H9 (cell line): ENCODE measurements around the gene ST7L. TPM values are rescaled to one million over a fixed set of nuclear protein-coding genes. Genes with fewer than 3 reads are reported as not detected.

Experiments used
- DNase-seq: peaks from one replicate; pipeline ENCODE4 v3.0.0-alpha.2; 2017
- H2AFZ ChIP-seq: one replicate; pipeline ENCODE4 v1.6.1; 2013; ENCODE audit warnings: mild to moderate bottlenecking, low read length, control low read depth, moderate library complexity
- H2AK5ac ChIP-seq: 2 replicates; pipeline ENCODE4 v1.6.1; 2013; ENCODE audit warnings: low read length, control low read depth, mixed read lengths; ENCODE audit not compliant: insufficient read length
- H2BK120ac ChIP-seq: one replicate; pipeline ENCODE4 v1.6.1; 2013; ENCODE audit warnings: low read depth, mild to moderate bottlenecking, low read length, control low read depth, inconsistent platforms; ENCODE audit not compliant: poor library complexity, severe bottlenecking
- H2BK12ac ChIP-seq: 2 replicates; pipeline ENCODE4 v1.6.1; 2013; ENCODE audit warnings: low read length, control low read depth, mixed read lengths, low read depth; ENCODE audit not compliant: insufficient read length
- H2BK15ac ChIP-seq: 2 replicates; pipeline ENCODE4 v1.6.1; 2013; ENCODE audit warnings: low read depth, low read length, control low read depth
- H2BK20ac ChIP-seq: one replicate; pipeline ENCODE4 v1.6.1; 2013; ENCODE audit warnings: low read depth, mild to moderate bottlenecking, low read length, control low read depth, inconsistent platforms; ENCODE audit not compliant: poor library complexity, severe bottlenecking
- H2BK5ac ChIP-seq: 2 replicates; pipeline ENCODE4 v1.6.1; 2013; ENCODE audit warnings: low read length, control low read depth, mixed read lengths; ENCODE audit not compliant: insufficient read length
- H3K14ac ChIP-seq: 2 replicates; pipeline ENCODE4 v1.6.1; 2013; ENCODE audit warnings: low read length, control low read depth; ENCODE audit not compliant: insufficient read depth
- H3K18ac ChIP-seq: 2 replicates; pipeline ENCODE4 v1.6.1; 2013; ENCODE audit warnings: low read depth, mild to moderate bottlenecking, mixed read lengths, low read length, control low read depth; ENCODE audit not compliant: insufficient read length
- H3K23ac ChIP-seq: 2 replicates; pipeline ENCODE4 v1.6.1; 2013; ENCODE audit warnings: low read length, control low read depth, mixed read lengths, low read depth; ENCODE audit not compliant: insufficient read length
- H3K23me2 ChIP-seq: 2 replicates; pipeline ENCODE4 v1.6.1; 2013; ENCODE audit warnings: low read depth, mild to moderate bottlenecking, mixed read lengths, low read length, control low read depth; ENCODE audit not compliant: insufficient read length, poor library complexity, severe bottlenecking
- H3K27ac ChIP-seq: 2 replicates; pipeline ENCODE4 v1.5.1; 2013; ENCODE audit warnings: low read length, control low read depth, mixed read lengths, low read depth; ENCODE audit not compliant: insufficient read length
- H3K27me3 ChIP-seq: 2 replicates; pipeline ENCODE4 v1.6.1; 2013; ENCODE audit warnings: low read length, control low read depth, inconsistent platforms; ENCODE audit not compliant: insufficient read depth
- H3K4ac ChIP-seq: 2 replicates; pipeline ENCODE4 v1.6.1; 2013; ENCODE audit warnings: low read depth, mild to moderate bottlenecking, control low read depth, inconsistent platforms, low read length, moderate library complexity
- H3K4me1 ChIP-seq: 2 replicates; pipeline ENCODE4 v1.6.1; 2013; ENCODE audit warnings: low read length, control low read depth, inconsistent platforms; ENCODE audit not compliant: insufficient read depth
- H3K4me2 ChIP-seq: 2 replicates; pipeline ENCODE4 v1.6.1; 2013; ENCODE audit warnings: low read length, control low read depth, mixed read lengths; ENCODE audit not compliant: insufficient read length, insufficient read depth
- H3K56ac ChIP-seq: 2 replicates; pipeline ENCODE4 v1.6.1; 2013; ENCODE audit warnings: low read depth, mild to moderate bottlenecking, mixed read lengths, low read length, control low read depth; ENCODE audit not compliant: insufficient read length
- H3K79me1 ChIP-seq: 2 replicates; pipeline ENCODE4 v1.6.1; 2013; ENCODE audit warnings: low read depth, mild to moderate bottlenecking, moderate library complexity, low read length, control low read depth, inconsistent platforms; ENCODE audit not compliant: insufficient read depth, poor library complexity, severe bottlenecking
- H3K79me2 ChIP-seq: 2 replicates; pipeline ENCODE4 v1.6.1; 2013; ENCODE audit warnings: low read length, control low read depth, inconsistent platforms; ENCODE audit not compliant: insufficient read depth
- H3K9ac ChIP-seq: 2 replicates; pipeline ENCODE4 v1.6.1; 2013; ENCODE audit warnings: low read length, control low read depth, mixed read lengths; ENCODE audit not compliant: insufficient read length; ENCODE audit errors: extremely low read depth
- H3K9me3 ChIP-seq: one replicate; pipeline ENCODE4 v1.6.1; 2013; ENCODE audit warnings: low read depth, low read length, inconsistent platforms; ENCODE audit not compliant: control insufficient read depth
- H3T11ph ChIP-seq: one replicate; pipeline ENCODE4 v1.6.1; 2013; ENCODE audit warnings: mild to moderate bottlenecking, low read length, control low read depth, inconsistent platforms
- H4K20me1 ChIP-seq: one replicate; pipeline ENCODE4 v1.6.1; 2013; ENCODE audit not compliant: control insufficient read depth, insufficient read length, insufficient read depth
- H4K5ac ChIP-seq: 2 replicates; pipeline ENCODE4 v1.6.1; 2013; ENCODE audit warnings: low read depth, mild to moderate bottlenecking, mixed read lengths, low read length, control low read depth; ENCODE audit not compliant: insufficient read length
- H4K8ac ChIP-seq: replicated peaks from 2 replicates; pipeline ENCODE4 v1.6.1; 2013; ENCODE audit warnings: low read length, control low read depth, mixed read lengths, low read depth; ENCODE audit not compliant: insufficient read length
- H4K91ac ChIP-seq: 2 replicates; pipeline ENCODE4 v1.6.1; 2013; ENCODE audit warnings: low read depth, mild to moderate bottlenecking, moderate library complexity, mixed read lengths, low read length, control low read depth; ENCODE audit not compliant: insufficient read length
- H3K27ac Mint-ChIP-seq, 3 experiments: 2 replicates in 2 of 3; 3 replicates in 1 of 3; pipeline ENCODE4 v1.8.0; 2020 to 2021; ENCODE audit warnings: mixed read lengths in 3 of 3, mild to moderate bottlenecking in 1 of 3, moderate library complexity in 1 of 3
- H3K27me3 Mint-ChIP-seq: 2 replicates; pipeline ENCODE4 v1.8.0; 2021; ENCODE audit warnings: low read depth, mild to moderate bottlenecking, moderate library complexity, mixed read lengths
- H3K36me3 Mint-ChIP-seq, 3 experiments: 2 replicates in 2 of 3; 3 replicates in 1 of 3; pipeline ENCODE4 v1.8.0; 2020 to 2021; ENCODE audit warnings: low read depth in 3 of 3, mixed read lengths in 3 of 3; ENCODE audit not compliant: insufficient read depth in 1 of 3
- H3K4me1 Mint-ChIP-seq, 2 experiments: 2 replicates each; pipeline ENCODE4 v1.8.0; 2020; ENCODE audit warnings: mixed read lengths in 2 of 2
- H3K4me3 Mint-ChIP-seq, 2 experiments: 2 replicates in 1 of 2; 3 replicates in 1 of 2; pipeline ENCODE4 v1.8.0; 2020 to 2021; ENCODE audit warnings: mild to moderate bottlenecking in 2 of 2, mixed read lengths in 2 of 2, moderate library complexity in 1 of 2
- H3K9me3 Mint-ChIP-seq, 2 experiments: 2 replicates in 1 of 2; 3 replicates in 1 of 2; pipeline ENCODE4 v1.8.0; 2020; ENCODE audit warnings: mild to moderate bottlenecking in 2 of 2, mixed read lengths in 2 of 2, moderate library complexity in 1 of 2
- CTCF ChIP-seq: fragments of 200-600 bp; sonication (generic); conservative IDR thresholded peaks from 3 replicates; pipeline ENCODE4 v1.8.0; 2021; ENCODE audit warnings: antibody characterized with exemption, mild to moderate bottlenecking
- WGBS: extraction: QIAGEN DNeasy Blood & Tissue Kit; methylation state at CpG from one replicate; pipeline ENCODE4 v1.1.7; 2013; ENCODE audit warnings: missing lambda C conversion rate, low lambda C conversion rate, mixed read lengths; ENCODE audit not compliant: insufficient read length; ENCODE audit errors: extremely low coverage; 5-methylcytosine and 5-hydroxymethylcytosine counted together
- total RNA-seq: library from RNA; stranded (reverse); gene quantifications from 2 replicates; pipeline ENCODE4 v1.2.1, GENCODE V29; 2021

The ST7L gene
- total RNA-seq, 1 experiment from 2014 or later, result 16.0 TPM

GRCh38 chr1:112618114-112618720 is 724 bp downstream of the ST7L start:
- Histone ChIP-seq H3K27me3 (no peaks in the 10 kb centered on the region), H3K4ac (no peak overlapping the region), H3K79me1 (peaks cover 7% of the 10 kb centered on the region), H3K4me2 (peak overlapping the region; percentile 88), H4K8ac (no peak overlapping the region), H3K9ac (peak overlapping the region; percentile 97), H2BK5ac (peak overlapping the region; percentile 6), H3K9me3 (no peaks in the 10 kb centered on the region), H3K14ac (peak overlapping the region; percentile 99; the same call in 1 of the 2 replicates), H4K91ac (peak overlapping the region; percentile 89), H3K23me2 (peaks cover 12% of the 10 kb centered on the region), H4K20me1 (no peaks in the 10 kb centered on the region), H3T11ph (no peak overlapping the region), H2BK120ac (no peak overlapping the region), H2AFZ (no peak overlapping the region), H2BK12ac (no peak overlapping the region), H3K18ac (no peak overlapping the region), H3K27ac (peak overlapping the region; percentile 81), H3K79me2 (peaks cover 22% of the 10 kb centered on the region; the same call in 1 of the 2 replicates), H3K23ac (no peak overlapping the region), H2AK5ac (no peak overlapping the region), H2BK20ac (no peak overlapping the region), H2BK15ac (no peak overlapping the region), H3K56ac (no peak overlapping the region), H4K5ac (no peak overlapping the region), H3K4me1 (no peaks in the 10 kb centered on the region)
- H3K27me3 Mint-ChIP-seq, result no peaks in the 10 kb centered on the region; the same call in 1 of the 2 replicates
- DNase-seq, result no peak
- TF ChIP-seq CTCF, result no peak
- H3K9me3 Mint-ChIP-seq, result no peaks in the 10 kb centered on the region
- no CpG with 5 or more reads among the region's 12 CpGs for WGBS
- peak overlapping the region; percentile 99 to 100 (median 99); a peak in 6 of 7 replicates for H3K27ac Mint-ChIP-seq
- H3K4me1 Mint-ChIP-seq, result peaks cover 12 to 24% of the 10 kb centered on the region in 2 experiments
- peak overlapping the region; percentile 98 to 99 for H3K4me3 Mint-ChIP-seq
- H3K36me3 Mint-ChIP-seq, result peaks cover 5 to 15% (median 14%) of the 10 kb centered on the region in 3 experiments
